GM12864 (cell line): ENCODE results near the gene C2orf81.

Experiments used
- DNase-seq: peaks from one replicate; pipeline ENCODE4 v3.0.0-alpha.2; 2011; ENCODE audit warnings: low read depth
- H3K4me3 ChIP-seq: 2 replicates; pipeline ENCODE4 v1.5.1; 2011; ENCODE audit warnings: mild to moderate bottlenecking, low read depth, low read length, control low read depth
- CTCF ChIP-seq: IDR thresholded peaks from 2 replicates; pipeline ENCODE4 v1.5.1; 2011; ENCODE audit warnings: low read depth, mild to moderate bottlenecking, moderate library complexity, low read length, control low read depth, inconsistent platforms; ENCODE audit errors: missing control alignments

C2orf81 gene

GRCh38 chr2:74366036-74366435 lies 55.4 kb downstream of the C2orf81 start:
- no peak for DNase-seq
- H3K4me3 ChIP-seq, result no peak overlapping the region
- no peak for TF ChIP-seq CTCF

GRCh38 chr2:74364533-74365505 lies 56.6 kb downstream of the C2orf81 start:
- H3K4me3 ChIP-seq, result no peak overlapping the region
- DNase-seq, result no peak
- TF ChIP-seq CTCF, result no peak
